Fibroblast of villous mesenchyme (primary cell): ENCODE data around the gene LRRC7. TPM values are rescaled to one million over a fixed set of nuclear protein-coding genes. Genes with fewer than 3 reads are reported as not detected.

Experiments used
- DNase-seq: peaks from one replicate; pipeline ENCODE4 v3.0.0-alpha.2; 2010; ENCODE audit warnings: low read depth
- H3K4me3 ChIP-seq: 2 replicates; pipeline ENCODE4 v1.5.1; 2011; ENCODE audit warnings: low read depth, mild to moderate bottlenecking, low read length
- total RNA-seq: library from RNA; depleted of rRNA; stranded (reverse); fragments of >200 nt; gene quantifications from 2 replicates; pipeline ENCODE4 v1.2.3, GENCODE V29; 2012
- TF ChIP-seq, protein P1 (sequence below): IDR thresholded peaks from 2 replicates; pipeline ENCODE4 v1.5.1; 2012; ENCODE audit warnings: low read depth, mild to moderate bottlenecking, low read length; ENCODE audit not compliant: insufficient read depth

The LRRC7 gene
- total RNA-seq, 1 donor = 0.43 TPM

DNA sequence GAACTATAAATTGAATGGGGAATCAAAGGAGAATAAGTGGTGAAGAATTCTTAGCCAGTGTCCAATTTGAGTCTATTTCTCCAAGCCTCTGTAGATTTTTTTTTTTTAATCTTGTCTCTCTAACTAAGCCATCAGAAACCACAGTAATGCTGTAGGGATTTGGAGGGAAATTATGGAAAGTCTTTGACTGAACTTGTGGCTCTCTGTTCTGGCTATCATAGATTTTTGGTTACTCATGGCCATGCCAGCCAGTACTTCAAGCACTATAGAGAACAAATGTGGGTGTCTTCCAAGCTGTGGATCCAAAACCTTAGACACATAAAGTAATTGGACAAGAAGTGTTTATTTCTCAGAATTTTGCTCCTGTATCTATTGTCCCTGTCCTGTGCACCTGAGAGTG is 489.8 kb downstream of the LRRC7 start:
- no peak overlapping the region for H3K4me3 ChIP-seq
- no peak for DNase-seq
- TF ChIP-seq, protein P1, sequence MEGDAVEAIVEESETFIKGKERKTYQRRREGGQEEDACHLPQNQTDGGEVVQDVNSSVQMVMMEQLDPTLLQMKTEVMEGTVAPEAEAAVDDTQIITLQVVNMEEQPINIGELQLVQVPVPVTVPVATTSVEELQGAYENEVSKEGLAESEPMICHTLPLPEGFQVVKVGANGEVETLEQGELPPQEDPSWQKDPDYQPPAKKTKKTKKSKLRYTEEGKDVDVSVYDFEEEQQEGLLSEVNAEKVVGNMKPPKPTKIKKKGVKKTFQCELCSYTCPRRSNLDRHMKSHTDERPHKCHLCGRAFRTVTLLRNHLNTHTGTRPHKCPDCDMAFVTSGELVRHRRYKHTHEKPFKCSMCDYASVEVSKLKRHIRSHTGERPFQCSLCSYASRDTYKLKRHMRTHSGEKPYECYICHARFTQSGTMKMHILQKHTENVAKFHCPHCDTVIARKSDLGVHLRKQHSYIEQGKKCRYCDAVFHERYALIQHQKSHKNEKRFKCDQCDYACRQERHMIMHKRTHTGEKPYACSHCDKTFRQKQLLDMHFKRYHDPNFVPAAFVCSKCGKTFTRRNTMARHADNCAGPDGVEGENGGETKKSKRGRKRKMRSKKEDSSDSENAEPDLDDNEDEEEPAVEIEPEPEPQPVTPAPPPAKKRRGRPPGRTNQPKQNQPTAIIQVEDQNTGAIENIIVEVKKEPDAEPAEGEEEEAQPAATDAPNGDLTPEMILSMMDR = no peak

GRCh38 chr1:70061231-70061630 is 493.5 kb downstream of the LRRC7 start:
- TF ChIP-seq, protein P1 = no peak
- no peak overlapping the region for H3K4me3 ChIP-seq
- no peak for DNase-seq

GRCh38 chr1:70063861-70064260 is 496.1 kb downstream of the LRRC7 start:
- TF ChIP-seq, protein P1 = no peak

DNA sequence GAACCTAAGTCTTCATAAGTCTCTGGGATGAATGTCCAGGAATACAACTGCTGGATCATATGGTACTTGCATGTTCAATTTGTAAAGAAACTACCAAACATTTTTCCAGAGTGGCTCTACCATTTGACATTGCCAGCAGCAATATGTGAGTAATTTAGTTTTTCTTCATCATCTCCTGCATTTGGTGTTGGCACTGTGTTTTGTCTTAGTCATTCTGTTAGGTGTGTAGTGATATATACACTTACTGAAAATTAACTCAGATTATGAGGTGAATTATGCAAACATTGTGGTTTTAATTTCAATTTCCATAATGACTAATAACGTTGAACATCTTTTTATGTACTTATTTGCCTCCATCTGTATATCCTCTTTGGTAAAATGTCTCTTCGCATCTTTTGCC is 499.0 kb downstream of the LRRC7 start:
- TF ChIP-seq, protein P1 = no peak
- no peak for DNase-seq
- H3K4me3 ChIP-seq = no peak overlapping the region

More at GRCh38 chr1:70063861-70064260, 496.1 kb downstream of the LRRC7 start:
- no peak for DNase-seq
- H3K4me3 ChIP-seq = no peak overlapping the region

DNA sequence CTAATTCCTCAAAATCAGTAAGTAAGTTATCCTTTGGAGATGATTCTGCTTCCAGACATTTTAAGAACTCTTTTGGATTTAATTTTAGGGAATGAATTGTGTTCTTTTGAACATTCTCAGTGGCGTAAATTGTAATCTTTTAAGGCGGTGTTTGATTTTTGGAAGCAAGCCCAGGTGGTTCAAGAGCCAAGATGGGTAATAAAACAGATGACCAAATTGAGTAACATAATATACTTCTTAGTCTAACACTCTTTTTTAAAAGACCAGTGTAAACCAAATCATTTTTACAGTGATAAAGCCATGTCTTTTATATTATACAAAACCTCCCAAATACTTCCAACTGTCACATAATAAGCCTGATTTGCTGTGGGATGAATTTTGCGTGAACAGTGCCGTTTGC is 503.9 kb downstream of the LRRC7 start:
- TF ChIP-seq, protein P1 = no peak
- DNase-seq = peak; percentile 82
- no peak overlapping the region for H3K4me3 ChIP-seq

- no peak overlapping the region for H3K4me3 ChIP-seq
- peak; percentile 44 for DNase-seq
- TF ChIP-seq, protein P1 = no peak
Observed at GRCh38 chr1:70072231-70072751, 504.6 kb downstream of the LRRC7 start.

DNA sequence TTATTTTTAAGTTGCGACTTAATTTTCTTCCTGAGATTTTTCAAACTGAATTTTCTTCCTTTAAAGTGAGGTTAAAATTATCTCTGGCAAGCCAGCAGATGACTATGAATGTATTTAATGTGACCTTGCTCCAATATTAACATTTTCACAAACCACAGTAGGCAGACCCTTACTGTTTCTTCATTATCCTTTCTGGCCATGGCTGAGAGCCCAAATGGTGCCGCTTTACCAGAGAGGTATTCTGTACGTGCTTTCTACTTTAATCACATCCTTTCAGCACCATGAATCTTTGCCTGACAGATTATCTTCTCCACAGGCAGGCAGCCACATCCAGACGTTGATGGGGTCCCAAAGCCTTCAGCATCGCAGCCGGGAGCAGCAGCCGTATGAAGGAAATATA is 508.0 kb downstream of the LRRC7 start:
- no peak overlapping the region for H3K4me3 ChIP-seq
- no peak for DNase-seq
- TF ChIP-seq, protein P1 = no peak
